Fibroblast of gingiva (primary cell): ENCODE results near the gene SCMH1.

ENCODE experiments used
- DNase-seq: peaks from one replicate; pipeline ENCODE4 v3.0.0-alpha.2; 2011; ENCODE audit warnings: low read depth

SCMH1 gene

DNA sequence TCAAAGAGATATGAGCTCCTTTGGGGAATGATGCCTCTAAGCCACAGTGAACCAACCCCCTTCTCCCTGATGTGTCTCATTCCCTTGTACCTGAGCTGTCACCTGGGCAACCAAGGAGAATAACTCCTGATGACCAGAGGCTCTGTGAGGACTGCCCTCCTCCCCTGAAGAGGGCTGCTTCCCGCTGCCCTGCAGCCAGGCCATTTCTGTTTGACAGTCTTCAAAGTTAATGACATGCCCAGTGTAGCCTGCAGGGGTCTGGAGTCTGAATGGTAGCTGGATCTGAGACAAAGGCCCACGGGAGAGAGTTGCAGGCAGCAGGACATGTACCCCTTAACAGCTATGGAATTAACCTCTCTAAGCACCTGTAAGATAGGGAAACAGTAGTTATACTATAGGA is 217.2 kb downstream of the SCMH1 start:
- DNase-seq: no peak

- no peak for DNase-seq
These were observed 218.7 kb downstream of the SCMH1 start for GRCh38 chr1:41023279-41023990.

DNA sequence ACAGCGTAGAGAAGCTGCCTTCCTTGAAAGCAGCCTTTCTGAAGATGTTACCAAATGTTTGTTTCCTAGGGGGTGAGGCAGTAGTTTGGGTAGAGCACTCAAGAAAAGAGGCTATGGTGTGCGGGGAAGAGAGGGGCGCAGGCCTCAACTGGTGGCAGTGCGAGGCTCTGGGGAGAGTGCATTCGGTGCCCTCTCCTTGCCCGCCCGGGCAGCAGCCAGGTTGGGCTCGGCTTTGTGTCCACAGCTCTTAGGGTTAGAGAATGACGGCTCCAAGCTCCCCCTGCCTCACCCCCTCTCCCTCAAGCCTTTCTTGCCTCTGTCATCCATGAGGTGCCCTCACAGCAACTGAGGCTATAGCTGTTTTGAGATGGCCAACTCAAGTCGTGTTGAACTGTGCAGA is 219.7 kb downstream of the SCMH1 start:
- DNase-seq: no peak

- DNase-seq: no peak
These were observed 220.4 kb downstream of the SCMH1 start, which contains the start of gene SLFNL1 for GRCh38 chr1:41021526-41022308. TSS of gene SLFNL1 (minus strand) at chr1:41021725. CDS start at chr1:41020660, 1,065 bp downstream.

DNA sequence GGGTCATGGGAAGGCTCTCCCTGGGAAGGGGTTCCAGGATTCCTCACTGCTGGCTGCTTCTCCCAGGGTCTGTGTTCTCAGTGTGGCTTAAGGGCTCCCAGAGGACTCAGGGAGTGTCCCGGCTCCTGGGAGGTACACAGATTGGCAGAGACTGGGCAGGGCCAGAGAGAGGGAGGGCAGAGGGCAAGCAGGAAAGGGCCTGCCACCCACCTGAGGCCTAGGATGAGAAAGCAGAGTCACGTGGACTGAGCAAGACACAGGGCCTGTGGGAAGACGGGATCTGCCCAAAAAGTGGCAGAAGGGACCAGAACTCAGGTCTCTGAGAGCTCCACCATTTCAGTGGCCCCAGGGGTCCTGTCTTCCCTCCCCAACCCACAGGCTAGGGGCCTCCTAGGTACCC is 221.5 kb downstream of the SCMH1 start:
- no peak for DNase-seq

- DNase-seq: no peak
These were observed 222.0 kb downstream of the SCMH1 start for GRCh38 chr1:41020109-41020576.

GRCh38 chr1:41019353-41019745 is 222.8 kb downstream of the SCMH1 start:
- no peak for DNase-seq

DNA sequence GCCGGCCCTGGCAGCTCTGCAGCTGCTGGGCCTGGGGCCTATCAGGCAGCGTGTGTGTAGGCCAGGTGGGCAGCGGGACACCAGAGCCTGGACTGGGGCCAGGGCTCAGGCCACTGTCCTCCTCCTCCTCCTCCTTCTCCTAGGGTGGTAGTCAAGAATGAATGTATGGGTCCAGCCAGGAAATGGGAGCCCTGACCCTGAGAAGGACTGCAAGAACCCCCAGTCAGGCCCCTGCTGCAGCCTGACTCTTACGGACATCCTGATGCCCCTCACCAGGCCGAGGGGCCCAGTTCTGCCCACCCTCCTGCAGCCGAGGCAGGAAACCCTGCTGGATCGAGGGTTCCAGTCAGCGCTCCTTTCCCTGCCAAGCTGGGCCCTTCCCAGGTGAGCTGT is 224.1 kb downstream of the SCMH1 start:
- DNase-seq: no peak

GRCh38 chr1:41017141-41018017 is 224.7 kb downstream of the SCMH1 start:
- no peak for DNase-seq

DNA sequence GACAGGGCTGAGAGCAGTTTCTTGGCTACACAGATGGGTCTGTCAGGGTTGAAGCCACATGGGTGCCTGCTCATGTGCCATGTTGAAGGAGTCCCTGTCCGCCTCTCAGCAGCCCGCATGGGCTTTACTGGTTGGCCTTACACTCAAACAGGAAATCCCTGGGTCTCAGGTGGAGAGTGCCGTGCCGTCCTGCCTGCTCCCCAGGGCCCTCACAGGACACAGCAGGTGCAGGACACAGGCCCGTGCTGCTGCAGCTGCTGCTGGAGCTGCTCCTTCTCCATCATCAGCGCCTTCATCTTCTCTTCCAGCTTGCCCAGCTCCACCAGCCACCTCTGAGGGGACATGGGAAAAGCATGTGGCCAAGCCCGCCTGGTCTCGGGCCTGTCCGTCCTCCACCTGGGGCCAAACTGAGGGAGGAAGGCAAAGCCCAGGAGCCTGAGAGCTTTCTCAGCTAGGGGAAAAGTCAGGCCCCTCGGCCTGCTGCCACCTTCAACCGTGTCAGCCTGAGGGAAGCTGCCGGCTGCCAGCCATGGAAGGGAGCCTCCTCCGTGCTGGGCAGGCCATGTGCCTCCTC is 226.1 kb downstream of the SCMH1 start:
- DNase-seq: no peak

DNA sequence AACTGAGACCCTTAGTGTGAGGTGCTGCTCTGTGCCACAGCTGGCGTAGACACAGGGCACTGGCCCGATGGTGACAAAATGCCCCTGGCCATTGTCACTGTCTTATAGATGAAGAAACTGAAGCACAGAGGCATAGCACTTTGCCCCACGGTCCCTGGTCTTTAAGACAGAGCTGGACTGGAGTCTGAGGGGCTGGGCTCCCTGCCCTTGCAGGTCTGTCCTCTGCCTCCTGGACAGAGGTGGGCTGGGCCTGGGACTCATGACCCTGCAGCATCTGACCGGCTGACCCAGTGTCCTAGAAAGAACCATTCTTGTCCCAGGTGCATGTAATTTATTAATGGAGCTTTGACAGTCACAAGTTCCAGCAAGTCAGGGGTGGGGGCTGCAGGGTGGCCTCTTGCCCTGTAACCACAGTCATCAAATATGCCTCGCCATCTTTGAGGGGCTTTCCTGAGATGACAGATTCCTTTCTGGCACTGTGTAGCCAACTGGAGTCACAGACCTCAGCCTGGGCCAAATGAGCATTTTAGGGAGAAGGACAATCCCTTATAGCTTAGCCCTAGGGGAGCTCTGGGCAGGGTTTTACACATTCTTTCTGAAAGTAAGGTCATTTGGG is 226.7 kb downstream of the SCMH1 start:
- DNase-seq: no peak

GRCh38 chr1:41014871-41015270 is 227.2 kb downstream of the SCMH1 start:
- no peak for DNase-seq

- DNase-seq: no peak
These were observed 228.3 kb downstream of the SCMH1 start for GRCh38 chr1:41013796-41014195.

- no peak for DNase-seq
These were observed 229.1 kb downstream of the SCMH1 start for GRCh38 chr1:41013024-41013423.

DNA sequence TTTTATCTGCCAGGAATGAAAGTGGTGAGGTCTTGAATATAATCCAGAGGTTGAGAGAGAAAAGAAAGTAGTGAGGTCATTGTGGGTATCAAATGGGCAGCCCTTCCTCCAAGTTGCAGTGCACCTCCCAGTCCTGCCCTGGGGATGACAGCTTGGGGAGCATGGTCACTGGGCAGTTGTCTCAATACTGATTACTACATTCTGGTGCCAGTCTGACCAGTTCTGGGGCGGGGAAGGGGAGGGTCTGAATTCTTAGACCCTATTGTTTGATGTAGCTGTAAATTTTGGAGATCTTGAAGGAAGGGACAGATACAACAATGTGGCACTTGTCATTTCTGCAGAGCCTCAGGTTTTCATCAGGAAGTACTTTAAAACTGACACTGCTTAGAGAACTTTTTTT is 231.8 kb downstream of the SCMH1 start:
- DNase-seq: no peak

- DNase-seq: no peak
These were observed 232.6 kb downstream of the SCMH1 start for GRCh38 chr1:41009466-41009865.

DNA sequence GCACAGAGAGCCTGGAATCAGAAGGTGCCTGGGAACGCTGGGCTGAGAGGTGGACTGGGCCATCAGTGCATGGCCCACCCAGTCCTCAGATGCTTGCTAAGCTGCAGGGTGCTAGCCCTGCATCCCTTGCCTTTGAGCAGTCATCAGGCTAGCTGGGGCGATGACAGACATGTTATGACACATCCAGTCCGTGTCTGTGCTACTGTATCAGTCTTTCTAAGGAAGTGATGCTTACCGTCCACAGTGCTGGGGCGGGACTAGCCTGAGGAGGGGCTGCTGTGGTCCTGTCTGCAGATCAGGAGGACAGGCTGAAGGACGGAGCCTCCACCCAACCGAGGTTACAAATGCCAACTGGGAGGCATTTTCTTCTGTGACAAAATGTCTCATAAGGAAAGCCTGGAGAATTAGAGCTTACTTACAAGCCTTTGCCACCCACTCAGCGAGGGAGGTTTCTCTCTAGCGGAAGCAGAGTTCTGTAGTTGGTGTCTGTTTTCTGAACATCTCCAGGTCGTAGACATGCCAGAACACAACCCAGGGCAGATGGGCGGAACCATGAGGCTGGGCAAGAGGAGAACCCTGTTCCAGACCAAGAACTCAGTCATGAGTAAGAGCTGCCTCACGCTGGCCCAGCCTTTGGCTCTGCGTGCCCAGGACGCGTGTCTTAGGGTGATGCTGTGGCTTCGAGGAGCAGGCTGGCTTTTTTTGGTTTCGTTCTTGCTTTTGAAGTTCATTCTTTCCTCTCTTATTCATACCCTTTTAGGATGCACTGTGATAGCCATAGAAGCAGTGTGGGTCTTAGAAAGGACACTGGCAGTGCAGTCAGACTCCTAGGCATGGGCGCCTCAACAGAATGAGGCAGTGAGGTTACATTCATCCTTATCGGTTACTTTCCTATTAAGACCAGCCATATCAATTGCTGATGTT is 234.9 kb downstream of the SCMH1 start:
- DNase-seq: no peak

DNA sequence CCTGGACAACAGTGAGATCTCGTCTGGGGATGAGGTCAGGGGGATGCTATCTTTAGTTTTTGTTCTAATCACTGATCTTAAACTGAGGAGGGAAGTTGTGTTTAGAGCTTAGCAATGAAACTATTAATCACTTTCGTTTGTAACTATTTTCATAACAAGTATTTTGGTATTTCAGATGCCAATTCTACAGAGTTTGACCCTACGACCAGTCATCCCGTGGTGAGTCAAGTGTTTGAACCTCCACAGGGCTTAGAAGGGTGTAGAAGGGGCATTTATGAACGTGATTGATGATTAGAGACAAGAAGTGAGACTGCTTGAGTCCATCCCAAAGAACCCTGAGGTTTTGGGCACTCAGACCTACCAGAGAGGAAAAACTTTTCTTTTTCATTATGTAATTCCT is 236.2 kb downstream of the SCMH1 start:
- no peak for DNase-seq

GRCh38 chr1:41003640-41004220 is 238.4 kb downstream of the SCMH1 start:
- DNase-seq: peak; percentile 98

- DNase-seq: no peak
These were observed 238.9 kb downstream of the SCMH1 start for GRCh38 chr1:41003127-41003639.
